ENCODE data around the gene ZFHX3. TPM values are rescaled to one million over a fixed set of nuclear protein-coding genes. Genes with fewer than 3 reads are reported as not detected.

The ZFHX3 gene
- total RNA-seq, 1 experiment from 2014 or later: 1.5 TPM

DNA sequence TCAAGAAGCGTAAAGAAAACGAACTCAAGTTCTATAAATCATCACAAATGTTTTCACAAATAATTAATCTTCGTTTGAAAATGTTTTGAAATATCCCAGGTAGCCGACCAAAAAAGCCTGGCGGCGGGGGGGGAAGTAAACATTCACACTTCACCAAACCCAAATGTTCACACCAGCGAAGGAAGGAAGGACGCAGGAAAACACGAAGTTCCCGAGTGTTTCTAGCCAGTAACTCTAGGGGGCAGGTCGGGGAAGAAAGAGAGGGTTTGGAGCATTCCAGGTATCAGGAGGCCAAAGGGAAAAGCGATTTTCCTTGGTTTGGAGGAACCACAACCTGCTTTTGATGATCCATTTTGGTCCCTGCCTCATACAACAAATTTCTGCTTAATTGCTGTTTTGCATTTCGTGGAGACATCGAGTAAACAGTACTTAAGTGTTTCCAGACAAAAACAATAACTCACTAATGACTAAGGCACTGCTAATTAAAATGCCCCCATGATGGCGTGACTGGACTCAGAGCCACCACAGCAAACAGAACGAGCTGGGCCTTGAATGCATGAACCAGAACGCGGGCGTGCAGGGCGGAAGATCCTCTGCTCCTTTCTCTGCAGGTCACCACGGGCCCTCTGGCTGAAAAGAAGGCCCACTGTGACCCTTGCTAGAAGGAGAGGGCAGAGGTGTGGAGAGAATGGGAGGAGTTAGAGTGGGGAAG, 16.6 kb downstream of the ZFHX3 start:
- Histone ChIP-seq H2BK20ac (ENCODE audit: low read depth, low read length, poor library complexity, severe bottlenecking) (no peak overlapping the region), H2BK12ac (ENCODE audit: insufficient read length, low read depth, low read length) (no peak overlapping the region), H3K27ac (ENCODE audit: insufficient read length, low read depth, low read length) (no peak overlapping the region), H2BK120ac (ENCODE audit: low read depth, low read length, poor library complexity, severe bottlenecking) (no peak overlapping the region), H2AFZ (ENCODE audit: low read length) (no peak overlapping the region), H3K9ac (ENCODE audit: extremely low read depth, insufficient read length, low read length) (no peak overlapping the region), H3K56ac (ENCODE audit: insufficient read length, low read depth, low read length) (no peak overlapping the region), H3K79me1 (ENCODE audit: insufficient read depth, low read depth, low read length, poor library complexity, severe bottlenecking) (no peaks in the 10 kb centered on the region), H4K20me1 (ENCODE audit: control insufficient read depth, insufficient read depth, insufficient read length) (no peaks in the 10 kb centered on the region), H2AK5ac (ENCODE audit: insufficient read length, low read length) (no peak overlapping the region), H4K8ac (replicated peaks; ENCODE audit: insufficient read length, low read depth, low read length) (no peak overlapping the region), H3K4me2 (ENCODE audit: insufficient read depth, insufficient read length, low read length) (no peak overlapping the region), H3K14ac (ENCODE audit: insufficient read depth, low read length) (no peak overlapping the region), H2BK5ac (ENCODE audit: insufficient read length, low read length) (no peak overlapping the region), H3K18ac (ENCODE audit: insufficient read length, low read depth, low read length) (no peak overlapping the region), H3K27me3 (ENCODE audit: insufficient read depth, low read length) (peaks cover 84% of the 10 kb centered on the region), H3K9me3 (ENCODE audit: control insufficient read depth, low read depth, low read length) (no peaks in the 10 kb centered on the region), H4K5ac (ENCODE audit: insufficient read length, low read depth, low read length) (no peak overlapping the region), H3K79me2 (ENCODE audit: insufficient read depth, low read length) (no peaks in the 10 kb centered on the region), H3K23me2 (ENCODE audit: insufficient read length, low read depth, low read length, poor library complexity, severe bottlenecking) (peaks cover 3% of the 10 kb centered on the region), H3T11ph (ENCODE audit: low read length) (no peak overlapping the region), H3K4ac (ENCODE audit: low read depth, low read length) (no peak overlapping the region), H2BK15ac (ENCODE audit: low read depth, low read length) (no peak overlapping the region), H4K91ac (ENCODE audit: insufficient read length, low read depth, low read length) (no peak overlapping the region), H3K23ac (ENCODE audit: insufficient read length, low read depth, low read length) (no peak overlapping the region), H3K4me1 (ENCODE audit: insufficient read depth, low read length) (peaks cover 6% of the 10 kb centered on the region; the same call in 1 of the 2 replicates)
- peaks cover 0 to 2% (median 0%) of the 10 kb centered on the region in 3 experiments; a peak in 2 of 7 replicates for H3K36me3 Mint-ChIP-seq (ENCODE audit: insufficient read depth in 1 of 3, low read depth in 3 of 3)
- H3K4me1 Mint-ChIP-seq: peaks cover 48 to 54% of the 10 kb centered on the region in 2 experiments
- DNase-seq: no peak
- H3K4me3 Mint-ChIP-seq: no peak overlapping the region; a peak in 1 of 5 replicates
- peaks cover 2 to 20% of the 10 kb centered on the region in 2 experiments; a peak in 2 of 5 replicates for H3K9me3 Mint-ChIP-seq
- H3K27me3 Mint-ChIP-seq (ENCODE audit: low read depth): peaks cover 100% of the 10 kb centered on the region
- WGBS (ENCODE audit: extremely low coverage, insufficient read length, low lambda C conversion rate): no CpG with 5 or more reads among the region's 21 CpGs
- no peak overlapping the region for H3K27ac Mint-ChIP-seq
- TF ChIP-seq, protein P1, sequence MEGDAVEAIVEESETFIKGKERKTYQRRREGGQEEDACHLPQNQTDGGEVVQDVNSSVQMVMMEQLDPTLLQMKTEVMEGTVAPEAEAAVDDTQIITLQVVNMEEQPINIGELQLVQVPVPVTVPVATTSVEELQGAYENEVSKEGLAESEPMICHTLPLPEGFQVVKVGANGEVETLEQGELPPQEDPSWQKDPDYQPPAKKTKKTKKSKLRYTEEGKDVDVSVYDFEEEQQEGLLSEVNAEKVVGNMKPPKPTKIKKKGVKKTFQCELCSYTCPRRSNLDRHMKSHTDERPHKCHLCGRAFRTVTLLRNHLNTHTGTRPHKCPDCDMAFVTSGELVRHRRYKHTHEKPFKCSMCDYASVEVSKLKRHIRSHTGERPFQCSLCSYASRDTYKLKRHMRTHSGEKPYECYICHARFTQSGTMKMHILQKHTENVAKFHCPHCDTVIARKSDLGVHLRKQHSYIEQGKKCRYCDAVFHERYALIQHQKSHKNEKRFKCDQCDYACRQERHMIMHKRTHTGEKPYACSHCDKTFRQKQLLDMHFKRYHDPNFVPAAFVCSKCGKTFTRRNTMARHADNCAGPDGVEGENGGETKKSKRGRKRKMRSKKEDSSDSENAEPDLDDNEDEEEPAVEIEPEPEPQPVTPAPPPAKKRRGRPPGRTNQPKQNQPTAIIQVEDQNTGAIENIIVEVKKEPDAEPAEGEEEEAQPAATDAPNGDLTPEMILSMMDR (conservative IDR thresholded peaks at IDR 0.05): no peak; the same call in 1 of the 3 replicates

All from H9 (cell line).